GM23338 (cell line): ENCODE measurements around the gene TXLNB. TPM values are rescaled to one million over a fixed set of nuclear protein-coding genes. Genes with fewer than 3 reads are reported as not detected.

Experiments used
- ATAC-seq: fragments of 200-7000 bp; cut with Tn5 transposase; 3 replicates; pipeline ENCODE4 v1.9.1; 2020
- DNase-seq: peaks from one replicate; pipeline ENCODE4 v3.0.0-alpha.2; 2015; ENCODE audit warnings: low spot score
- H2AFZ ChIP-seq: fragments of 200-600 bp; sonication (generic); 2 replicates; pipeline ENCODE4 v1.8.0; 2016; ENCODE audit warnings: antibody characterized with exemption, mild to moderate bottlenecking, moderate library complexity
- H3F3A ChIP-seq: fragments of 200-600 bp; sonication (generic); replicated peaks from 2 replicates; pipeline ENCODE4 v1.8.0; 2017; ENCODE audit warnings: antibody characterized with exemption, mixed run types, low read depth
- H3K27ac ChIP-seq: fragments of 200-600 bp; sonication (generic); 2 replicates; pipeline ENCODE4 v1.6.1; 2016; ENCODE audit warnings: low read depth
- H3K27me3 ChIP-seq: fragments of 200-600 bp; sonication (generic); 2 replicates; pipeline ENCODE4 v1.8.0; 2016; ENCODE audit warnings: mild to moderate bottlenecking, mixed run types, moderate library complexity; ENCODE audit not compliant: insufficient read depth
- H3K36me3 ChIP-seq: fragments of 200-600 bp; sonication (generic); 2 replicates; pipeline ENCODE4 v1.8.0; 2016; ENCODE audit warnings: mild to moderate bottlenecking; ENCODE audit not compliant: insufficient read depth
- H3K4me1 ChIP-seq: fragments of 200-600 bp; sonication (generic); 2 replicates; pipeline ENCODE4 v1.8.0; 2016; ENCODE audit warnings: mild to moderate bottlenecking, moderate library complexity; ENCODE audit not compliant: insufficient read depth
- H3K4me2 ChIP-seq: fragments of 200-600 bp; sonication (generic); 2 replicates; pipeline ENCODE4 v1.7.1; 2017; ENCODE audit warnings: mixed run types
- H3K4me3 ChIP-seq: fragments of 200-600 bp; sonication (generic); 2 replicates; pipeline ENCODE4 v1.6.1; 2016; ENCODE audit warnings: mixed run types
- H3K79me2 ChIP-seq: fragments of 200-600 bp; sonication (generic); replicated peaks from 2 replicates; pipeline ENCODE4 v1.8.0; 2017; ENCODE audit warnings: mild to moderate bottlenecking; ENCODE audit not compliant: insufficient read depth
- H3K9me2 ChIP-seq: fragments of 200-600 bp; sonication (generic); 2 replicates; pipeline ENCODE4 v1.8.0; 2017; ENCODE audit not compliant: insufficient read depth
- H4K20me1 ChIP-seq: fragments of 200-600 bp; sonication (generic); replicated peaks from 2 replicates; pipeline ENCODE4 v1.8.0; 2017; ENCODE audit warnings: mild to moderate bottlenecking; ENCODE audit not compliant: insufficient read depth
- H3K27ac Mint-ChIP-seq: 2 replicates; pipeline ENCODE4 v1.8.0; 2020; ENCODE audit warnings: inconsistent platforms, mild to moderate bottlenecking, moderate library complexity, mixed read lengths
- H3K27me3 Mint-ChIP-seq: 3 replicates; pipeline ENCODE4 v1.8.0; 2022; ENCODE audit warnings: low read depth, mild to moderate bottlenecking, moderate library complexity, mixed read lengths, inconsistent platforms; ENCODE audit not compliant: insufficient read depth, poor library complexity
- H3K36me3 Mint-ChIP-seq: 3 replicates; pipeline ENCODE4 v1.8.0; 2021; ENCODE audit warnings: low read depth, mild to moderate bottlenecking, inconsistent platforms, moderate library complexity, mixed read lengths
- H3K4me1 Mint-ChIP-seq: 3 replicates; pipeline ENCODE4 v1.8.0; 2020; ENCODE audit warnings: mild to moderate bottlenecking, inconsistent platforms, mixed read lengths
- H3K4me3 Mint-ChIP-seq: 3 replicates; pipeline ENCODE4 v1.8.0; 2021; ENCODE audit warnings: moderate library complexity, mild to moderate bottlenecking, inconsistent platforms, mixed read lengths
- H3K9me3 Mint-ChIP-seq: 3 replicates; pipeline ENCODE4 v1.8.0; 2020; ENCODE audit warnings: moderate library complexity, mild to moderate bottlenecking, inconsistent platforms, mixed read lengths
- EZH2 ChIP-seq: fragments of 200-600 bp; sonication (generic); IDR thresholded peaks from one replicate; pipeline ENCODE4 v1.8.0; 2017; ENCODE audit warnings: antibody characterized with exemption, mild to moderate bottlenecking, low read depth; ENCODE audit not compliant: unreplicated experiment
- JUNB ChIP-seq: IDR thresholded peaks from one replicate; pipeline ENCODE4 v1.6.1; 2016; ENCODE audit warnings: antibody characterized with exemption; ENCODE audit not compliant: unreplicated experiment
- NANOG ChIP-seq: IDR thresholded peaks from 2 replicates; pipeline ENCODE4 v1.6.1; 2016; ENCODE audit warnings: antibody characterized with exemption, borderline replicate concordance
- POLR2AphosphoS5 ChIP-seq: IDR thresholded peaks from 2 replicates; pipeline ENCODE4 v1.6.1; 2016; ENCODE audit warnings: antibody characterized with exemption, low read depth
- STAT1 ChIP-seq: IDR thresholded peaks from one replicate; pipeline ENCODE4 v1.6.1; 2016; ENCODE audit warnings: antibody characterized with exemption; ENCODE audit not compliant: unreplicated experiment
- ZNF114 ChIP-seq: fragments of 250-450 bp; sonication (Bioruptor Pico); IDR thresholded peaks from 2 replicates; pipeline ENCODE4 v1.5.0; 2020; ENCODE audit warnings: mild to moderate bottlenecking, moderate library complexity
- ZNF331 ChIP-seq: fragments of 250-450 bp; sonication (Bioruptor Pico); IDR thresholded peaks from 2 replicates; pipeline ENCODE4 v1.5.0; 2020; ENCODE audit warnings: low read depth, mild to moderate bottlenecking, moderate library complexity
- polyA plus RNA-seq: library from polyadenylated mRNA; unstranded; fragments of >200 nt; fragmentation: Nextera tagmentation; extraction: Ambion mirVana; gene quantifications from 2 replicates; pipeline ENCODE4 v1.2.1, GENCODE V29; 2016
- total RNA-seq: library from RNA; depleted of rRNA; stranded (reverse); fragments of >200 nt; shearing (Covaris generic); gene quantifications from 2 replicates; pipeline ENCODE4 v1.2.3, GENCODE V29; 2014
- TF ChIP-seq, protein P1 (sequence below): fragments of 250-450 bp; sonication (Bioruptor Pico); IDR thresholded peaks from 2 replicates; pipeline ENCODE4 v1.5.0; 2020; ENCODE audit warnings: mild to moderate bottlenecking, moderate library complexity
- TF ChIP-seq, protein P2 (sequence below), 2 experiments: fragments of 200-600 bp in 1 of 2; sonication (generic) in 1 of 2; conservative IDR thresholded peaks; 2 replicates each; pipeline versions ENCODE4 v1.5.1 to v1.6.1; 2016 to 2017; ENCODE audit warnings: antibody characterized with exemption in 2 of 2, low read depth in 2 of 2, mild to moderate bottlenecking in 2 of 2, moderate library complexity in 1 of 2
- TF ChIP-seq, protein P3 (sequence below): IDR thresholded peaks from one replicate; pipeline ENCODE4 v1.6.1; 2018; ENCODE audit warnings: antibody characterized with exemption; ENCODE audit not compliant: unreplicated experiment

Gene TXLNB
- total and polyA plus RNA-seq, 2 experiments from 2014 or later, result 0.11 to 0.28 TPM

DNA sequence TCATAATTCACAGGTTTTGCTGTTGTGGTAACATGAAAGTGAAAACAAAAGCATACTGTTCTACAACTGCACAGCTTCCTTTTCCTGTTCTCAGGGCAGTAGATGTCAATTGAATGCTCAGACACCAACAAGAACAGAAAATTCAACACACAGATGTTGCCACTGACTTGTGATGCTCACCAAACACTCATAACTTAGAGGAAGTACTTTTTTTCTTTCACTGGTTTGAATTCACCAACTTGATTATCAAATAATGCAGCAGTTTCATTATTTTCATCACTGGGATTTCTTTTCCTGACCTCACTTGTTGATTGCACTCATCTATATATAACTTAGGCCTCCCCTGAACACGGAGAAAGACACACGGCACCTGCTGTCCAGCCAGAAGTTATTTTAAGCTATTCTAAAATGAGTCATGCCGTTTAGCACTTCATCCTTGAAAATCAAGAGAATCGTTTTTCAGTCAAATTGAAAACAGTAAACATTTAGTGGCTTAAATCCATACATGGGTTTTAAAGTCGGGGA lies 949 bp downstream of the TXLNB start:
- Histone ChIP-seq H3K79me2 (no peaks in the 10 kb centered on the region), H3K4me3 (no peak overlapping the region), H3K27me3 (no peaks in the 10 kb centered on the region), H3F3A (no peaks in the 10 kb centered on the region), H3K36me3 (no peaks in the 10 kb centered on the region), H4K20me1 (no peaks in the 10 kb centered on the region), H3K4me2 (no peak overlapping the region), H3K4me1 (peaks cover 13% of the 10 kb centered on the region), H3K9me2 (no peaks in the 10 kb centered on the region), H3K27ac (no peak overlapping the region), H2AFZ (no peak overlapping the region; the same call in 1 of the 2 replicates)
- DNase-seq, result no peak
- no peak for ATAC-seq
- TF ChIP-seq ZNF331 (CRISPR knock-in tag), result no peak
- TF ChIP-seq, protein P1, sequence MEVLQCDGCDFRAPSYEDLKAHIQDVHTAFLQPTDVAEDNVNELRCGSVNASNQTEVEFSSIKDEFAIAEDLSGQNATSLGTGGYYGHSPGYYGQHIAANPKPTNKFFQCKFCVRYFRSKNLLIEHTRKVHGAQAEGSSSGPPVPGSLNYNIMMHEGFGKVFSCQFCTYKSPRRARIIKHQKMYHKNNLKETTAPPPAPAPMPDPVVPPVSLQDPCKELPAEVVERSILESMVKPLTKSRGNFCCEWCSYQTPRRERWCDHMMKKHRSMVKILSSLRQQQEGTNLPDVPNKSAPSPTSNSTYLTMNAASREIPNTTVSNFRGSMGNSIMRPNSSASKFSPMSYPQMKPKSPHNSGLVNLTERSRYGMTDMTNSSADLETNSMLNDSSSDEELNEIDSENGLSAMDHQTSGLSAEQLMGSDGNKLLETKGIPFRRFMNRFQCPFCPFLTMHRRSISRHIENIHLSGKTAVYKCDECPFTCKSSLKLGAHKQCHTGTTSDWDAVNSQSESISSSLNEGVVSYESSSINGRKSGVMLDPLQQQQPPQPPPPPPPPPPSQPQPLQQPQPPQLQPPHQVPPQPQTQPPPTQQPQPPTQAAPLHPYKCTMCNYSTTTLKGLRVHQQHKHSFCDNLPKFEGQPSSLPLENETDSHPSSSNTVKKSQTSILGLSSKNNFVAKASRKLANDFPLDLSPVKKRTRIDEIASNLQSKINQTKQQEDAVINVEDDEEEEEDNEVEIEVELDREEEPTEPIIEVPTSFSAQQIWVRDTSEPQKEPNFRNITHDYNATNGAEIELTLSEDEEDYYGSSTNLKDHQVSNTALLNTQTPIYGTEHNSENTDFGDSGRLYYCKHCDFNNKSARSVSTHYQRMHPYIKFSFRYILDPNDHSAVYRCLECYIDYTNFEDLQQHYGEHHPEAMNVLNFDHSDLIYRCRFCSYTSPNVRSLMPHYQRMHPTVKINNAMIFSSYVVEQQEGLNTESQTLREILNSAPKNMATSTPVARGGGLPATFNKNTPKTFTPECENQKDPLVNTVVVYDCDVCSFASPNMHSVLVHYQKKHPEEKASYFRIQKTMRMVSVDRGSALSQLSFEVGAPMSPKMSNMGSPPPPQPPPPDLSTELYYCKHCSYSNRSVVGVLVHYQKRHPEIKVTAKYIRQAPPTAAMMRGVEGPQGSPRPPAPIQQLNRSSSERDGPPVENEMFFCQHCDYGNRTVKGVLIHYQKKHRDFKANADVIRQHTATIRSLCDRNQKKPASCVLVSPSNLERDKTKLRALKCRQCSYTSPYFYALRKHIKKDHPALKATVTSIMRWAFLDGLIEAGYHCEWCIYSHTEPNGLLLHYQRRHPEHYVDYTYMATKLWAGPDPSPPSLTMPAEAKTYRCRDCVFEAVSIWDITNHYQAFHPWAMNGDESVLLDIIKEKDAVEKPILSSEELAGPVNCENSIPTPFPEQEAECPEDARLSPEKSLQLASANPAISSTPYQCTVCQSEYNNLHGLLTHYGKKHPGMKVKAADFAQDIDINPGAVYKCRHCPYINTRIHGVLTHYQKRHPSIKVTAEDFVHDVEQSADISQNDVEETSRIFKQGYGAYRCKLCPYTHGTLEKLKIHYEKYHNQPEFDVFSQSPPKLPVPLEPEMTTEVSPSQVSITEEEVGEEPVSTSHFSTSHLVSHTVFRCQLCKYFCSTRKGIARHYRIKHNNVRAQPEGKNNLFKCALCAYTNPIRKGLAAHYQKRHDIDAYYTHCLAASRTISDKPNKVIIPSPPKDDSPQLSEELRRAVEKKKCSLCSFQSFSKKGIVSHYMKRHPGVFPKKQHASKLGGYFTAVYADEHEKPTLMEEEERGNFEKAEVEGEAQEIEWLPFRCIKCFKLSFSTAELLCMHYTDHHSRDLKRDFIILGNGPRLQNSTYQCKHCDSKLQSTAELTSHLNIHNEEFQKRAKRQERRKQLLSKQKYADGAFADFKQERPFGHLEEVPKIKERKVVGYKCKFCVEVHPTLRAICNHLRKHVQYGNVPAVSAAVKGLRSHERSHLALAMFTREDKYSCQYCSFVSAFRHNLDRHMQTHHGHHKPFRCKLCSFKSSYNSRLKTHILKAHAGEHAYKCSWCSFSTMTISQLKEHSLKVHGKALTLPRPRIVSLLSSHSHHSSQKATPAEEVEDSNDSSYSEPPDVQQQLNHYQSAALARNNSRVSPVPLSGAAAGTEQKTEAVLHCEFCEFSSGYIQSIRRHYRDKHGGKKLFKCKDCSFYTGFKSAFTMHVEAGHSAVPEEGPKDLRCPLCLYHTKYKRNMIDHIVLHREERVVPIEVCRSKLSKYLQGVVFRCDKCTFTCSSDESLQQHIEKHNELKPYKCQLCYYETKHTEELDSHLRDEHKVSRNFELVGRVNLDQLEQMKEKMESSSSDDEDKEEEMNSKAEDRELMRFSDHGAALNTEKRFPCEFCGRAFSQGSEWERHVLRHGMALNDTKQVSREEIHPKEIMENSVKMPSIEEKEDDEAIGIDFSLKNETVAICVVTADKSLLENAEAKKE, result no peak
- no peak for TF ChIP-seq JUNB
- no peak for TF ChIP-seq POLR2AphosphoS5
- no peak for TF ChIP-seq STAT1
- TF ChIP-seq NANOG, result no peak
- no peak for TF ChIP-seq EZH2
- H3K27me3 Mint-ChIP-seq, result peaks cover 5% of the 10 kb centered on the region
- 0 out of 3 replicates have a peak, but pooled peaks cover 4% of the 10 kb centered on the region for H3K36me3 Mint-ChIP-seq
- no peak overlapping the region for H3K4me3 Mint-ChIP-seq
- H3K27ac Mint-ChIP-seq, result no peak overlapping the region
- H3K4me1 Mint-ChIP-seq, result peaks cover 17% of the 10 kb centered on the region
- 0 out of 3 replicates have a peak, but pooled peaks cover 2% of the 10 kb centered on the region for H3K9me3 Mint-ChIP-seq

DNA sequence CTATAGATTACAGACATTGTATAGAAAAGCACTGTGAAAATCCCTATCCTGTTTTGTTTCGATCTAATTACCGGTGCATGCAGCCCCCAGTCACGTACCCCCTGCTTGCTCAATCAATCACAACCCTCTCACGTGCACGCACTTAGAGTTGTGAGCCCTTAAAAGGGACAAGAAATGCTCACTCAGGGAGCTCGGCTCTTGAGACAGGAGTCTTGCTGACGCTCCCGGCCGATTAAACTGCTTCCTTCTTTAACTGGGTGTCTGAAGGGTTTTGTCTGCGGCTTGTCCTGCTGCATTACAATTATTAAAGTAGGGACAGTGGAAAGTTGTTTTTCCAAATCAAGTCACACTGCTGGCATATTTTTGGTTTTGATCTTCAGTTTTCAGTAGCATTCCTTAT lies 2.6 kb downstream of the TXLNB start:
- peak; percentile 8 for DNase-seq
- peaks cover 5% of the 10 kb centered on the region for H3K27me3 Mint-ChIP-seq
- Histone ChIP-seq H3K36me3 (no peaks in the 10 kb centered on the region), H4K20me1 (no peaks in the 10 kb centered on the region), H3K27ac (no peak overlapping the region), H3K79me2 (no peaks in the 10 kb centered on the region), H3K4me1 (peaks cover 13% of the 10 kb centered on the region), H3K4me3 (no peak overlapping the region), H3K4me2 (no peak overlapping the region), H3F3A (no peaks in the 10 kb centered on the region), H3K27me3 (no peaks in the 10 kb centered on the region), H2AFZ (no peak overlapping the region), H3K9me2 (no peaks in the 10 kb centered on the region)
- H3K36me3 Mint-ChIP-seq, result no peaks in the 10 kb centered on the region
- H3K4me3 Mint-ChIP-seq, result no peak overlapping the region
- no peak overlapping the region for H3K27ac Mint-ChIP-seq
- no peak for ATAC-seq
- 0 out of 3 replicates have a peak, but pooled peaks cover 2% of the 10 kb centered on the region for H3K9me3 Mint-ChIP-seq
- H3K4me1 Mint-ChIP-seq, result peaks cover 17% of the 10 kb centered on the region
- TF ChIP-seq EZH2 (no peak), STAT1 (no peak), ZNF114 (no peak), POLR2AphosphoS5 (no peak), JUNB (no peak)
- TF ChIP-seq, protein P2, sequence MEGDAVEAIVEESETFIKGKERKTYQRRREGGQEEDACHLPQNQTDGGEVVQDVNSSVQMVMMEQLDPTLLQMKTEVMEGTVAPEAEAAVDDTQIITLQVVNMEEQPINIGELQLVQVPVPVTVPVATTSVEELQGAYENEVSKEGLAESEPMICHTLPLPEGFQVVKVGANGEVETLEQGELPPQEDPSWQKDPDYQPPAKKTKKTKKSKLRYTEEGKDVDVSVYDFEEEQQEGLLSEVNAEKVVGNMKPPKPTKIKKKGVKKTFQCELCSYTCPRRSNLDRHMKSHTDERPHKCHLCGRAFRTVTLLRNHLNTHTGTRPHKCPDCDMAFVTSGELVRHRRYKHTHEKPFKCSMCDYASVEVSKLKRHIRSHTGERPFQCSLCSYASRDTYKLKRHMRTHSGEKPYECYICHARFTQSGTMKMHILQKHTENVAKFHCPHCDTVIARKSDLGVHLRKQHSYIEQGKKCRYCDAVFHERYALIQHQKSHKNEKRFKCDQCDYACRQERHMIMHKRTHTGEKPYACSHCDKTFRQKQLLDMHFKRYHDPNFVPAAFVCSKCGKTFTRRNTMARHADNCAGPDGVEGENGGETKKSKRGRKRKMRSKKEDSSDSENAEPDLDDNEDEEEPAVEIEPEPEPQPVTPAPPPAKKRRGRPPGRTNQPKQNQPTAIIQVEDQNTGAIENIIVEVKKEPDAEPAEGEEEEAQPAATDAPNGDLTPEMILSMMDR (conservative IDR thresholded peaks at IDR 0.05; ENCODE audit: low read depth in 2 of 2), result no peak
- TF ChIP-seq, protein P3, sequence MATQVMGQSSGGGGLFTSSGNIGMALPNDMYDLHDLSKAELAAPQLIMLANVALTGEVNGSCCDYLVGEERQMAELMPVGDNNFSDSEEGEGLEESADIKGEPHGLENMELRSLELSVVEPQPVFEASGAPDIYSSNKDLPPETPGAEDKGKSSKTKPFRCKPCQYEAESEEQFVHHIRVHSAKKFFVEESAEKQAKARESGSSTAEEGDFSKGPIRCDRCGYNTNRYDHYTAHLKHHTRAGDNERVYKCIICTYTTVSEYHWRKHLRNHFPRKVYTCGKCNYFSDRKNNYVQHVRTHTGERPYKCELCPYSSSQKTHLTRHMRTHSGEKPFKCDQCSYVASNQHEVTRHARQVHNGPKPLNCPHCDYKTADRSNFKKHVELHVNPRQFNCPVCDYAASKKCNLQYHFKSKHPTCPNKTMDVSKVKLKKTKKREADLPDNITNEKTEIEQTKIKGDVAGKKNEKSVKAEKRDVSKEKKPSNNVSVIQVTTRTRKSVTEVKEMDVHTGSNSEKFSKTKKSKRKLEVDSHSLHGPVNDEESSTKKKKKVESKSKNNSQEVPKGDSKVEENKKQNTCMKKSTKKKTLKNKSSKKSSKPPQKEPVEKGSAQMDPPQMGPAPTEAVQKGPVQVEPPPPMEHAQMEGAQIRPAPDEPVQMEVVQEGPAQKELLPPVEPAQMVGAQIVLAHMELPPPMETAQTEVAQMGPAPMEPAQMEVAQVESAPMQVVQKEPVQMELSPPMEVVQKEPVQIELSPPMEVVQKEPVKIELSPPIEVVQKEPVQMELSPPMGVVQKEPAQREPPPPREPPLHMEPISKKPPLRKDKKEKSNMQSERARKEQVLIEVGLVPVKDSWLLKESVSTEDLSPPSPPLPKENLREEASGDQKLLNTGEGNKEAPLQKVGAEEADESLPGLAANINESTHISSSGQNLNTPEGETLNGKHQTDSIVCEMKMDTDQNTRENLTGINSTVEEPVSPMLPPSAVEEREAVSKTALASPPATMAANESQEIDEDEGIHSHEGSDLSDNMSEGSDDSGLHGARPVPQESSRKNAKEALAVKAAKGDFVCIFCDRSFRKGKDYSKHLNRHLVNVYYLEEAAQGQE, result no peak
